Motor neuron (in vitro differentiated cells): ENCODE results near the gene CST1. TPM values are rescaled to one million over a fixed set of nuclear protein-coding genes. Genes with fewer than 3 reads are reported as not detected.
A peak's percentile ranks its signal among the peaks of the same experiment; 100 is the strongest.
"Not testable (repeated sequence)": the region's sequence is repeated elsewhere in the genome, so short reads cannot be mapped to it uniquely, and the experiment has no call there.

ENCODE experiments used
- ATAC-seq, 8 experiments: fragments of 200-7000 bp; cut with Tn5 transposase; replicated peaks in 6 of 8; 2 replicates each; pipeline ENCODE4 v1.8.0; 2021; ENCODE audit warnings: mild to moderate bottlenecking in 8 of 8, moderate library complexity in 8 of 8
- H3K27ac ChIP-seq, 2 donors: fragments of 250-450 bp; sonication (Bioruptor Pico); 2 replicates each; pipeline ENCODE4 v1.9.0; 2021; ENCODE audit warnings: antibody characterized with exemption in 2 of 2, mild to moderate bottlenecking in 2 of 2, moderate library complexity in 1 of 2
- H3K4me1 ChIP-seq, 2 donors: fragments of 250-450 bp; sonication (Bioruptor Pico); replicated peaks in 1 of 2; 2 replicates each; pipeline ENCODE4 v1.6.1; 2021; ENCODE audit warnings: antibody characterized with exemption in 2 of 2, mild to moderate bottlenecking in 2 of 2, moderate library complexity in 1 of 2
- H3K4me3 ChIP-seq, 5 donors: fragments of 250-450 bp; sonication (Bioruptor Pico); 2 replicates each; pipeline ENCODE4 v1.9.0; 2021; ENCODE audit warnings: antibody characterized with exemption in 5 of 5, mild to moderate bottlenecking in 5 of 5, moderate library complexity in 4 of 5
- WGBS, 10 experiments: fragments of 450-650 bp; shearing (Covaris generic); methylation state at CpG; one replicate each; pipeline ENCODE4 v1.0.0; 2022; 5-methylcytosine and 5-hydroxymethylcytosine counted together
- in situ Hi-C, 9 experiments: fragments of 400-800 bp; cut with MboI; loops; one replicate each; pipeline ENCODE4 v1.15.0; 2021; ENCODE audit warnings: low sequenced_read_pairs in 9 of 9, low pct_unique_long_range_greater_than_20kb in 2 of 9; ENCODE audit not compliant: unreplicated experiment in 9 of 9
- total RNA-seq, 8 experiments: library from RNA; unstranded; fragments of 300-600 nt; gene quantifications; 2 replicates each; pipeline versions ENCODE4 v1.2.3 to v1.2.4, GENCODE V29; 2022

The CST1 gene
- total RNA-seq, 8 experiments from 2014 or later, result not detected

GRCh38 chr20:23752481-23753193 is 1.9 kb upstream of the CST1 start:
- Histone ChIP-seq H3K4me3 (no peak overlapping the region), H3K4me1 (no peaks in the 10 kb centered on the region), H3K27ac (no peak overlapping the region)
- WGBS, 10 experiments, result 40 to 80% (median 62%) methylated on average over 1 to 7 of the region's 11 CpGs; no CpG with 5 or more reads in 5 of the 10 experiments
- ATAC-seq, result no peak
- in situ Hi-C loops, result no loop called here

- Histone ChIP-seq H3K27ac (no peak overlapping the region), H3K4me1 (no peaks in the 10 kb centered on the region), H3K4me3 (no peak overlapping the region)
- ATAC-seq, result no peak
- 41 to 60% (median 55%) methylated on average over 3 of the region's 4 CpGs; no CpG with 5 or more reads in 6 of the 10 experiments for WGBS, 10 experiments
- in situ Hi-C loops, result no loop called here
Observed at GRCh38 chr20:23752019-23752418, 1.3 kb upstream of the CST1 start.

- Histone ChIP-seq H3K27ac (no peak overlapping the region), H3K4me1 (no peaks in the 10 kb centered on the region), H3K4me3 (no peak overlapping the region)
- WGBS, 10 experiments, result 47 to 100% (median 62%) methylated on average over 1 to 5 of the region's 5 CpGs; no CpG with 5 or more reads in 5 of the 10 experiments
- in situ Hi-C loops, result no loop called here
- ATAC-seq, result no peak
Observed at GRCh38 chr20:23749746-23750145, 989 bp downstream of the CST1 start.

- H3K4me3 ChIP-seq, H3K4me1 ChIP-seq, H3K27ac ChIP-seq, ATAC-seq, in situ Hi-C loops: not testable (repeated sequence)
- 80 to 100% (median 84%) methylated on average over 1 to 2 of the region's 10 CpGs; no CpG with 5 or more reads in 6 of the 10 experiments for WGBS, 10 experiments
Observed at GRCh38 chr20:23748975-23749374, 1.8 kb downstream of the CST1 start.

GRCh38 chr20:23747551-23747950 is 3.2 kb downstream of the CST1 start:
- H3K27ac ChIP-seq, H3K4me3 ChIP-seq, in situ Hi-C loops, H3K4me1 ChIP-seq: not testable (repeated sequence)
- WGBS, 10 experiments, result no CpG with 5 or more reads among the region's 7 CpGs
- ATAC-seq, result peak in 2 of 8 experiments; percentile 17 to 47

GRCh38 chr20:23747092-23747491 is 3.6 kb downstream of the CST1 start:
- in situ Hi-C loops, H3K4me3 ChIP-seq, H3K27ac ChIP-seq, ATAC-seq, H3K4me1 ChIP-seq: not testable (repeated sequence)
- WGBS, 10 experiments, result 82% methylated on average over 1 of the region's 4 CpGs; no CpG with 5 or more reads in 9 of the 10 experiments

GRCh38 chr20:23746321-23746720 is 4.4 kb downstream of the CST1 start:
- no peak overlapping the region for H3K4me3 ChIP-seq
- H3K27ac ChIP-seq, result no peak overlapping the region
- no peak for ATAC-seq
- WGBS, 10 experiments, result 40 to 100% (median 74%) methylated on average over 1 to 5 of the region's 6 CpGs; no CpG with 5 or more reads in 4 of the 10 experiments
- H3K4me1 ChIP-seq, result no peaks in the 10 kb centered on the region
- in situ Hi-C loops, result no loop called here

- H3K4me1 ChIP-seq, result no peaks in the 10 kb centered on the region
- WGBS, 10 experiments, result 50 to 100% (median 97%) methylated on average over 1 to 2 of the region's 2 CpGs
- no peak overlapping the region for H3K27ac ChIP-seq
- in situ Hi-C loops, result no loop called here
- no peak for ATAC-seq
- H3K4me3 ChIP-seq, result no peak overlapping the region
Observed at GRCh38 chr20:23745247-23745646, 5.5 kb downstream of the CST1 start.

GRCh38 chr20:23744817-23745216 is 5.9 kb downstream of the CST1 start:
- ATAC-seq, result no peak
- WGBS, 10 experiments, result 0 to 100% (median 50%) methylated on average over 1 of the region's 1 CpG; no CpG with 5 or more reads in 1 of the 10 experiments
- no peak overlapping the region for H3K27ac ChIP-seq
- no peaks in the 10 kb centered on the region for H3K4me1 ChIP-seq
- in situ Hi-C loops, result no loop called here
- no peak overlapping the region for H3K4me3 ChIP-seq

GRCh38 chr20:23735391-23735790 is 15.3 kb downstream of the CST1 start:
- 0 to 100% (median 50%) methylated on average over 1 to 3 of the region's 3 CpGs; no CpG with 5 or more reads in 5 of the 10 experiments for WGBS, 10 experiments
- H3K27ac ChIP-seq, H3K4me3 ChIP-seq, H3K4me1 ChIP-seq, ATAC-seq, in situ Hi-C loops: not testable (repeated sequence)

GRCh38 chr20:23734949-23735348 is 15.8 kb downstream of the CST1 start:
- H3K4me3 ChIP-seq, ATAC-seq, in situ Hi-C loops, H3K4me1 ChIP-seq, H3K27ac ChIP-seq: not testable (repeated sequence)
- WGBS, 10 experiments, result 60 to 70% (median 65%) methylated on average over 1 to 2 of the region's 2 CpGs; no CpG with 5 or more reads in 6 of the 10 experiments

GRCh38 chr20:23734440-23734839 is 16.3 kb downstream of the CST1 start:
- in situ Hi-C loops, H3K4me3 ChIP-seq, H3K27ac ChIP-seq, H3K4me1 ChIP-seq: not testable (repeated sequence)
- 0 to 100% methylated on average over 1 of the region's 1 CpG; no CpG with 5 or more reads in 8 of the 10 experiments for WGBS, 10 experiments
- peak in 3 of 8 experiments; percentile 46 to 99 (median 71) for ATAC-seq

- H3K4me1 ChIP-seq, result no peaks in the 10 kb centered on the region
- 20 to 80% (median 55%) methylated on average over 1 to 3 of the region's 3 CpGs; no CpG with 5 or more reads in 4 of the 10 experiments for WGBS, 10 experiments
- no peak for ATAC-seq
- H3K27ac ChIP-seq, result no peak overlapping the region
- H3K4me3 ChIP-seq, result no peak overlapping the region
- in situ Hi-C loops, result no loop called here
Observed at GRCh38 chr20:23727016-23727415, 23.7 kb downstream of the CST1 start.

- Histone ChIP-seq H3K4me1 (no peaks in the 10 kb centered on the region), H3K4me3 (no peak overlapping the region), H3K27ac (no peak overlapping the region)
- 27 to 100% (median 81%) methylated on average over 1 to 3 of the region's 3 CpGs; no CpG with 5 or more reads in 1 of the 10 experiments for WGBS, 10 experiments
- in situ Hi-C loops, result no loop called here
- no peak for ATAC-seq
Observed at GRCh38 chr20:23725102-23725501, 25.6 kb downstream of the CST1 start.
